Transverse colon (tissue), 3 donors: ENCODE results near the gene TRMU.

ENCODE experiments used
- CTCF ChIP-seq, 5 experiments: fragments of 200-600 bp in 3 of 5; fragments of 450-650 bp in 2 of 5; sonication (generic) in 3 of 5; IDR thresholded peaks; 1 replicate in 2 of 5; 2 replicates in 3 of 5; pipeline ENCODE4 v1.5.1; 2016 to 2017; ENCODE audit warnings: antibody characterized with exemption in 5 of 5, inconsistent platforms in 3 of 5, mild to moderate bottlenecking in 2 of 5, moderate library complexity in 1 of 5
- POLR2A ChIP-seq: fragments of 450-650 bp; IDR thresholded peaks from one replicate; pipeline ENCODE4 v1.6.1; 2016; ENCODE audit warnings: antibody characterized with exemption, mild to moderate bottlenecking, moderate library complexity

GRCh38 chr22:46354176-46354992 lies 18.9 kb downstream of the TRMU start:
- TF ChIP-seq CTCF (IDR thresholded peaks at IDR 0.05) (no peak), POLR2A (no peak)
